ENCODE results near the gene RTN1.
A peak's percentile ranks its signal among the peaks of the same experiment; 100 is the strongest.

DNA sequence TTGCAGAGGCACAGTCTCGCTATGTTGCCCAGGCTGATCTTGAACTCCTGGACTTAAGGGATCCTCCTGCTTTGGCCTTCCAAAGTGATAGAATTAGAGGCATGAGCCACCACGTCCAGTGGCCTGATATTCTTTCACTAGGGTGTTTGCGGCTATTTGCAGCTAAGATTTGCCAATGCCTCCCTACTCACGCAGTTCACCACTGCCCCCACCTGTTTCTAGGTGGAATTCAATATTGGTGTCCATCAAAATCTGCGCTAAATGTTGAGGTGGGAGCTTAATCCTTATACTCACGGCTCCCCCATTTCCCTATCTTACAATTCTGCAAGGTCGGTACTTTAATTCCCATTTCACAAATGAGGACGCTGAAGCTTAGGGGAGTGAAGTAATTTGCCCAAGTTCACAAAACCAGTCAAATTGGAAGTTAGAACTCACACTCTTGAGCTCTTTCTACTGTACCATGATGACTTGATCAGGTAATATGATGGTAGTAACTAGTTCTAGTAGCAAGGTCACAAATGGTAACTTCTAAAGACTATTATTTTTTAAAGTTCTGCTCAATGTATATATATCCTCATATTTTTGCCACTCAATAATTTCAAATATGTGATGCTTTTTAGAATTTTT lies 27.3 kb upstream of the RTN1 start:
- TF ChIP-seq TARDBP (IDR thresholded peaks at IDR 0.05; ENCODE audit: borderline replicate concordance) (no peak), CREB1 (IDR thresholded peaks at IDR 0.05; ENCODE audit: low read depth) (no peak), SPI1 (IDR thresholded peaks at IDR 0.05; ENCODE audit: borderline replicate concordance, insufficient read depth, low read depth, low read length) (no peak), SMC3 (IDR thresholded peaks at IDR 0.05; ENCODE audit: borderline replicate concordance, low read length) (peak; percentile 37; the same call in 1 of the 2 replicates), SIN3A (IDR thresholded peaks at IDR 0.05; ENCODE audit: low read depth, low read length) (no peak), POLR2A (IDR thresholded peaks at IDR 0.05; ENCODE audit: low read depth, low read length) (no peak), TBL1XR1 (IDR thresholded peaks at IDR 0.05; ENCODE audit: low read depth, low read length) (no peak)
- TF ChIP-seq, protein P1, sequence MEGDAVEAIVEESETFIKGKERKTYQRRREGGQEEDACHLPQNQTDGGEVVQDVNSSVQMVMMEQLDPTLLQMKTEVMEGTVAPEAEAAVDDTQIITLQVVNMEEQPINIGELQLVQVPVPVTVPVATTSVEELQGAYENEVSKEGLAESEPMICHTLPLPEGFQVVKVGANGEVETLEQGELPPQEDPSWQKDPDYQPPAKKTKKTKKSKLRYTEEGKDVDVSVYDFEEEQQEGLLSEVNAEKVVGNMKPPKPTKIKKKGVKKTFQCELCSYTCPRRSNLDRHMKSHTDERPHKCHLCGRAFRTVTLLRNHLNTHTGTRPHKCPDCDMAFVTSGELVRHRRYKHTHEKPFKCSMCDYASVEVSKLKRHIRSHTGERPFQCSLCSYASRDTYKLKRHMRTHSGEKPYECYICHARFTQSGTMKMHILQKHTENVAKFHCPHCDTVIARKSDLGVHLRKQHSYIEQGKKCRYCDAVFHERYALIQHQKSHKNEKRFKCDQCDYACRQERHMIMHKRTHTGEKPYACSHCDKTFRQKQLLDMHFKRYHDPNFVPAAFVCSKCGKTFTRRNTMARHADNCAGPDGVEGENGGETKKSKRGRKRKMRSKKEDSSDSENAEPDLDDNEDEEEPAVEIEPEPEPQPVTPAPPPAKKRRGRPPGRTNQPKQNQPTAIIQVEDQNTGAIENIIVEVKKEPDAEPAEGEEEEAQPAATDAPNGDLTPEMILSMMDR (IDR thresholded peaks at IDR 0.05 in 2 of 3, conservative IDR thresholded peaks at IDR 0.05 in 1 of 3; ENCODE audit: control insufficient read depth in 2 of 3, extremely low read depth in 1 of 3, insufficient read depth in 1 of 3, low read depth in 3 of 3, low read length in 3 of 3), result peak; percentile 34 to 36 (median 34); a peak in 4 of 6 replicates
- TF ChIP-seq, protein P2, sequence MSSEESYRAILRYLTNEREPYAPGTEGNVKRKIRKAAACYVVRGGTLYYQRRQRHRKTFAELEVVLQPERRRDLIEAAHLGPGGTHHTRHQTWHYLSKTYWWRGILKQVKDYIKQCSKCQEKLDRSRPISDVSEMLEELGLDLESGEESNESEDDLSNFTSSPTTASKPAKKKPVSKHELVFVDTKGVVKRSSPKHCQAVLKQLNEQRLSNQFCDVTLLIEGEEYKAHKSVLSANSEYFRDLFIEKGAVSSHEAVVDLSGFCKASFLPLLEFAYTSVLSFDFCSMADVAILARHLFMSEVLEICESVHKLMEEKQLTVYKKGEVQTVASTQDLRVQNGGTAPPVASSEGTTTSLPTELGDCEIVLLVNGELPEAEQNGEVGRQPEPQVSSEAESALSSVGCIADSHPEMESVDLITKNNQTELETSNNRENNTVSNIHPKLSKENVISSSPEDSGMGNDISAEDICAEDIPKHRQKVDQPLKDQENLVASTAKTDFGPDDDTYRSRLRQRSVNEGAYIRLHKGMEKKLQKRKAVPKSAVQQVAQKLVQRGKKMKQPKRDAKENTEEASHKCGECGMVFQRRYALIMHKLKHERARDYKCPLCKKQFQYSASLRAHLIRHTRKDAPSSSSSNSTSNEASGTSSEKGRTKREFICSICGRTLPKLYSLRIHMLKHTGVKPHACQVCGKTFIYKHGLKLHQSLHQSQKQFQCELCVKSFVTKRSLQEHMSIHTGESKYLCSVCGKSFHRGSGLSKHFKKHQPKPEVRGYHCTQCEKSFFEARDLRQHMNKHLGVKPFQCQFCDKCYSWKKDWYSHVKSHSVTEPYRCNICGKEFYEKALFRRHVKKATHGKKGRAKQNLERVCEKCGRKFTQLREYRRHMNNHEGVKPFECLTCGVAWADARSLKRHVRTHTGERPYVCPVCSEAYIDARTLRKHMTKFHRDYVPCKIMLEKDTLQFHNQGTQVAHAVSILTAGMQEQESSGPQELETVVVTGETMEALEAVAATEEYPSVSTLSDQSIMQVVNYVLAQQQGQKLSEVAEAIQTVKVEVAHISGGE (CRISPR knock-in tag; IDR thresholded peaks at IDR 0.05), result no peak
